ENCODE data around the gene TNNT3.

- no peak for TF ChIP-seq ZNF274 (IDR thresholded peaks at IDR 0.05; ENCODE audit: low read depth, low read length)
- TF ChIP-seq YY1 (IDR thresholded peaks at IDR 0.05; ENCODE audit: insufficient read depth, insufficient read length): no peak
- no peak for TF ChIP-seq SUZ12 (IDR thresholded peaks at IDR 0.05; ENCODE audit: extremely low read depth, insufficient read depth, insufficient read length)
Measured at GRCh38 chr11:1883346-1884302, 35.9 kb upstream of the TNNT3 start.
